ENCODE data around the gene OPHN1.

GRCh38 chrX:68403038-68403437, 30.3 kb downstream of the OPHN1 start:
- TF ChIP-seq EZH2phosphoT487 (IDR thresholded peaks at IDR 0.05; ENCODE audit: low read depth, severe bottlenecking, unreplicated experiment) (no peak), CTCF (IDR thresholded peaks at IDR 0.05; ENCODE audit: poor library complexity) (no peak), EZH2 (IDR thresholded peaks at IDR 0.05; ENCODE audit: borderline replicate concordance) (no peak)

Measured in hepatocyte (in vitro differentiated cells).